GM10847 (cell line): ENCODE results near the gene AUTS2.

Experiments
- POLR2A ChIP-seq: IDR thresholded peaks from 2 replicates; pipeline ENCODE4 v1.6.1; 2011; ENCODE audit not compliant: insufficient read length; ENCODE audit errors: extremely low read depth

AUTS2 gene

DNA sequence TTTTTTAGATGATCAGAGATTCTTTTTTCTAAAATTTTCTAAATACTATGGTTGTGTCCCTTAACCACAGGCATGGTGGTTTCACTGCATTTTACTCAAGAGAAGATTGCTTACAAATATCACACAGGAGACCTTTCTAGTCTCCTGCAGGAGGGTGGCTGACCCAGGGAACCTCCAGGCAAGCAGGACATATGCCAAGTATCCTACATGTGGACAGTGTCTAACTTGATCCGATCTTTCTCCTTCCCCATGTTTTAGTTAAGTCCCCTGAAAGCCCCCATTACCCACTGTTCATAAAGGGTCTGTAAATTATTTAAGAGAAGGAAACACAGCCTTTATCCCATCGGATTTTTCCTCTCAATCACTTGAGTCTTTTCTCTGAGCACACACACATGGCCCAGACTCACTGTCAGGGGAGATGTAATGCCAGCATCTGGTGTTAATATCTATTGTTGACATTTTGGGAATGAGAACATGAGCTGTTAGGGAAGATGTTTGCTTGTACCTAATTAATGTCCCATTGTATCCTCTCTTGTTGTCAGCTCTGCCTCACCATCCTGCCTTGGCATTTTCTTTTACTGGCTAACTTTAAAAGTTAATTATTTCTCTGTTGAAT lies 755.2 kb downstream of the AUTS2 start:
- TF ChIP-seq POLR2A: no peak

DNA sequence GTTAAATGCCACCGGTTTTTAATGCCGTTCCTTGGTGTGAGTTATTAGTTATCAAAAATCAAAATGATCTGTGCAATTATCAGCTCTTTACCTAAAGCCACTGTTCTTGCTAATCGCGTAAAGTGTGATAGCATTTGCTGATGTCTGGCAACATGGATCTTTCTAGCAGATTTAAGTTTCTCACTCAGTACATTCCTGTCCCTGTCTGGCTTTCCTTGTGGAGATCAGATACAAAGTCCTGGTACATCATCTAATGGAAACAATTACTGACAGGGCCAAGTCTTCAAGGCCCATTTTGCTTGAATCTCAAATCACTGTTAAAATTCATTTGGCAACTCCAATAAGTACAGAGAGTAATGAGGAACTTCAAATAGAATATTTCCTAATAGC lies 755.7 kb downstream of the AUTS2 start:
- no peak for TF ChIP-seq POLR2A

GRCh38 chr7:70354409-70355169 lies 756.3 kb downstream of the AUTS2 start:
- no peak for TF ChIP-seq POLR2A

DNA sequence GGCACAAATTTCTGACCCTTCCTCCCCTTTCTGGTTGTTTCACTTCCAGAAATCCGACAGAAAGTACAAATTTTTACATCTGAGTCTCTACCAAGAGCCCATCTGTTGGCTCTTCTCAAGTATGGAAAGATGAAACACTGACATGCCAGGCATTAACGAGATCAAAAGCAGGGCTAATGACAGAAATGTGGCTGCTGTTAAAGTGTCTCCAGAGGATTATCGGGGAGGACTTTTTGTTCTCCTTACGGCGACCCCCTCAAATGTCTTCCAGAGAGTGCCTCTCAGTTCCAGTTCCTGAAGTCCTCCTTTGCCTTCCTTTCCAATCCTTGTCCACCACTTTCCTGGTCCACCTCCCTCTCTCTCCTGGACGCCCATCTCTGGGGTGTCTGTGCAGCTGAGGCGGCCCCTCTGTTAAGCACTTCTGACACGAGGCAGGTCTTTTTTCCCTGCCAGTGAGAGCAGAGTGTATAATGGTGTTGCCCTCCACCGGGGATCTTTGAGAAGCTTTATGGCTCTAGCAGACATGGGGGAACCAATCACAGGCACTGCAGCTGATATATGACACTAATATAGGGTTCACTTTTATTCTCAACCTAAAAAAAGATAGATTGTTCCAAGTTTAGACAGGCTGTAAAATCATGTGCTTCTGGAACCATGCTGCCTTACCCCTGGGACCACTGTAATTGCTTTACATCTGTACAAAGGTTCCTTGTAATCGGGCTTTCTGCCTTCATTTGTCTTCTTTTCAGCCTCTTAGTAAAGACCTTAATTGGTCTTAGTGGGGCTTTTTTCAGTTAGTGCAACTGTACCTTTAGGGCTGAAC lies 757.1 kb downstream of the AUTS2 start:
- no peak for TF ChIP-seq POLR2A

GRCh38 chr7:70356085-70356786 lies 758.0 kb downstream of the AUTS2 start:
- TF ChIP-seq POLR2A: no peak

- TF ChIP-seq POLR2A: no peak
Observed at GRCh38 chr7:70356787-70357328, 758.6 kb downstream of the AUTS2 start.

- no peak for TF ChIP-seq POLR2A
Observed at GRCh38 chr7:70360557-70360956, 762.3 kb downstream of the AUTS2 start.

DNA sequence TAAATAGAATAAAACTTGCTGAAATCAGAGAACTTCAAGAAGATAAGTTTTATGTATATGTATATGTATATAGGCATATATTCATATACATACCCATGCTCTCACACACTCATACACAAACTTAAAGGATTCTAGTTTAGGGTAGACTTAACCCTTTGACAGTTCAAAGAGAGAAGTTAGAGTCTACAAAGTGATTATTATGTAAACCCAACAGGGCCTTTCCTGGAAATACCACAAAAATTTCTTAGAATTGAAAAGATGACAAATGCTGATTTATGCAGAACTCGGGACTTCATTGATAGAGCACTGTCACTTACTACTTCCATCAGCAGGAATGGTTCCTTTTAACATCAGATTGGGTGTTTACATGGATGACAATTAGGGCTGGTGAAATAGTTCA lies 763.5 kb downstream of the AUTS2 start:
- TF ChIP-seq POLR2A: no peak

DNA sequence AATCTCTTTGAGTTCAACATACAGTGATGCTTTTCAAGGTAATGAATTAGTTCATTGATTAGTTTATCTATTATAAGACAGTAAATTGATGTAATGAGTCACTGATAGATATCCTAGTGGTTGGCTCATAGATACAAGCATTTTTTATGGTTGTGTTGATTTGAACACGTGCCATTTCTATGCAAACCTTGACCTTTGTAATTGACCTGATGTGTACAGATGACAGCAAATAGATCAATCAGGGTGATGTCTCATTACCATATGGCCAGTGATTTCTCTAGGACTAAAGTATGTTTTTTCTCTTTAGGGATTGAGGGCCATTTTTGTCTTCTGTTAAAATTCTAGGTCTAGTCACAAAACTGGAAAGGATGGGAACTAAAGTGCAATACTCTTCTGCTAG lies 773.4 kb downstream of the AUTS2 start:
- TF ChIP-seq POLR2A: no peak

DNA sequence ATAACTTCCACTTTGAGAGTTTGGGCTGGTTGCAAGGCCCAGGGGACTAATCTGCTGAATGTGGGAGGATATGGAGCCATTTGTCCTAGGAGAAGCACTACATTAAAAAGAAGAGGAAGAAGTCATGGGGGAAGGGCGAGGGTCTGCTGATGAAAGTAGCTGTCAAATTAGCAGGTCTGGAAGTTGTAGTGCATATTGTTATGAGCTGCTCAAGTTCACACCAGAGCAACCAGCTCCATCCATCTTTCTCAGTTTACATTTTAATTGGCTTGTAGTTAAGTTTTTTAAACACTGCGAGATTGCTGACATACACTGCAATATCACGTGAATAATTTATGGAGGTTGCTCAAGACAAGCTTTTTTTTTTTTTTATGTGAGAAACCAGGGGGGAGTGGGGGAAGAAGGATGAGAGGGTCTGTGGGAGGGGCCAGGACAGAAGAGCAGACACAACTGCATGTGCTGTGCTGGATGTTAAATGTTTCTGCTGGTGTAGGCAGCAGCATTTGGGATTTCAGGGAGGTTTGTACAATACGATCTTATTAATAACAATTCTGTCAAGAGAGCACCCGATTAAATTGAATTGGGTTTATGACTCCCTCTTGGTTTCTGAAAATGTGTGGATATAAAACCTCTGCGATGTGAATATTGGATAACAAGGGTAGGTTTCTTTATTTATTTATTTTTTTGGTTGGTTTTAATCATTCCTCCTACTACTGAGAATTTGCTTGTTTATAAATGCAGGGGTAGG lies 774.7 kb downstream of the AUTS2 start:
- TF ChIP-seq POLR2A: no peak

GRCh38 chr7:70374772-70375533 lies 776.7 kb downstream of the AUTS2 start:
- TF ChIP-seq POLR2A: no peak

GRCh38 chr7:70376561-70377031 lies 778.3 kb downstream of the AUTS2 start:
- no peak for TF ChIP-seq POLR2A

DNA sequence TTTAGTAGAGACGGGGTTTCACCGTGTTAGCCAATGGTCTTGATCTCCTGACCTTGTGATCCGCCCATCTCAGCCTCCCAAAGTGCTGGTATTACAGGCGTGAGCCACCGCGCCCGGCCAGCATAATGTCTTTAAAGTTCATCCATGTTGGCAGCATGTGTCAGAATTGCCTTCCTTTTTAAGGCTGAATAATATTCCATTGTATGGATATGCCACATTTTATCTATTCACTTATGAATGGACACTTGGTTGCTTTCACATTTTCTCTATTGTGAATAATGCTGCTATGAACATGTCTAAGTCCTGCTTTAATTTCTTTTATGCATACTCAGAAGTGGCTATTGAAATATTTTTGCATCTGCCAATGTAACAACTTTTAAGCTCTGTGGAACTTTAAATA lies 779.7 kb downstream of the AUTS2 start:
- no peak for TF ChIP-seq POLR2A

DNA sequence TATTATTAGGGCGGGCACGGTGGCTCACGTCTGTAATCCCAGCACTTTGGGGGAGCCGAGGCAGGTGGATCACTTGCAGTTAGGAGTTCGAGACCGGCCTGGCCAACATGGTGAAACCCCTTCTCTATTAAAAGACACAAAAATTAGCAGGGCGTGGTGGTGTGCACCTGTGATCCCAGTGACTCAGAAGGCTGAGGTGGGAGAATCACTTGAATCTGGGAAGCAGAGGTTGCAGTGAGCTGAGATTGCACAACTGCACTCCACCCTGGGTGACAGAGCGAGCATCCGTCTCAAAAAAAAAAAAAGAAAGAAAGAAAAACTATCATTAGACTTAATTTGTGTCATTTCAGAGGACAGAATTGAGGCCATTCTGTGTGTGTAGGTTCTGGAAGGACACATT lies 780.9 kb downstream of the AUTS2 start:
- TF ChIP-seq POLR2A: no peak

GRCh38 chr7:70380421-70381015 lies 782.2 kb downstream of the AUTS2 start:
- no peak for TF ChIP-seq POLR2A
